AG09309 (cell line): ENCODE measurements around the gene FRAT2.

Source experiments
- DNase-seq: peaks from one replicate; pipeline ENCODE4 v3.0.0-alpha.2; 2010; ENCODE audit warnings: low read depth
- H3K4me3 ChIP-seq: 2 replicates; pipeline ENCODE4 v1.5.1; 2011; ENCODE audit warnings: mild to moderate bottlenecking, low read depth, low read length, moderate library complexity; ENCODE audit not compliant: control insufficient read depth
- TF ChIP-seq, protein P1 (sequence below): IDR thresholded peaks from 2 replicates; pipeline ENCODE4 v1.5.1; 2011; ENCODE audit warnings: mild to moderate bottlenecking, low read depth, low read length, inconsistent platforms; ENCODE audit not compliant: insufficient read depth, control insufficient read depth; ENCODE audit errors: missing control alignments

The FRAT2 gene

DNA sequence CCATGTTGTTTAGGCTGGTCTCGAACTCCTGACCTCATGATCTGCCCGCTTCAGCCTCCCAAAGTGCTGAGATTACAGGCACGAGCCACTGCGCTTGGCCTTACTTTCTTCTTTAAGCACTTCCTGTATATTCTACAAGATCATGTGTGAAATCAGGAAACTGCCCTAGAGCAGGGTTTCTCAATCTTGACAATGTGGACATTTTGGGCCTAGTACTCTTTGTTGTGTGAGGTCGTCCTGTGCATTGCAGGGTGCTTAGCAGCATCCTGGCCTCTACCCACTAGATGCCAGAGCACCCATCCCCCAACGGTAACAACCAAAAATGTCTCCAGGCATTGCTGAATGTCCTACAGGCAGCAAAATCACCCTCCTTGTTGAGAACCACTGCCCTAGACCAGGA, 41.9 kb upstream of the FRAT2 start:
- H3K4me3 ChIP-seq, result no peak overlapping the region
- TF ChIP-seq, protein P1, sequence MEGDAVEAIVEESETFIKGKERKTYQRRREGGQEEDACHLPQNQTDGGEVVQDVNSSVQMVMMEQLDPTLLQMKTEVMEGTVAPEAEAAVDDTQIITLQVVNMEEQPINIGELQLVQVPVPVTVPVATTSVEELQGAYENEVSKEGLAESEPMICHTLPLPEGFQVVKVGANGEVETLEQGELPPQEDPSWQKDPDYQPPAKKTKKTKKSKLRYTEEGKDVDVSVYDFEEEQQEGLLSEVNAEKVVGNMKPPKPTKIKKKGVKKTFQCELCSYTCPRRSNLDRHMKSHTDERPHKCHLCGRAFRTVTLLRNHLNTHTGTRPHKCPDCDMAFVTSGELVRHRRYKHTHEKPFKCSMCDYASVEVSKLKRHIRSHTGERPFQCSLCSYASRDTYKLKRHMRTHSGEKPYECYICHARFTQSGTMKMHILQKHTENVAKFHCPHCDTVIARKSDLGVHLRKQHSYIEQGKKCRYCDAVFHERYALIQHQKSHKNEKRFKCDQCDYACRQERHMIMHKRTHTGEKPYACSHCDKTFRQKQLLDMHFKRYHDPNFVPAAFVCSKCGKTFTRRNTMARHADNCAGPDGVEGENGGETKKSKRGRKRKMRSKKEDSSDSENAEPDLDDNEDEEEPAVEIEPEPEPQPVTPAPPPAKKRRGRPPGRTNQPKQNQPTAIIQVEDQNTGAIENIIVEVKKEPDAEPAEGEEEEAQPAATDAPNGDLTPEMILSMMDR, result no peak
- DNase-seq, result no peak

DNA sequence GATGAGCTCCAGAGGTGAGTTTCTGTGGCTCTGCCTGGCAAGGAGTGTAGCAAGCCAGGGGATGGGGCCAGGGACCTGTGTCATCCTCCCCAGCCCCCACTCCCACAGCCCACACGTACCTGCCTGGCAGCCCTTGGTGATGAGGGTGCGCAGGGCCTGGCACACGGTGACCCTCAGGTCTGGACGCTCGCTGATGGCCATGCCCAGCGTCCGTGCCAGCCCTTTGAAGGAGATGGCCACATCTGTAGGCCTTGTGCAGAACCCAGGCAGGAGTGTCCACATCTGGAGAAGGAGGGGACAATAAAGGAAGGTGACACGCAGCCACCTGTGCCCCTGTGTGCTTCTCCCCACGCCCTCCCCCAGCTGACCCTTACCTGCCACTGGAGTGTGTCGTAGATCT, 38.9 kb upstream of the FRAT2 start:
- H3K4me3 ChIP-seq, result no peak overlapping the region
- TF ChIP-seq, protein P1, result no peak

DNA sequence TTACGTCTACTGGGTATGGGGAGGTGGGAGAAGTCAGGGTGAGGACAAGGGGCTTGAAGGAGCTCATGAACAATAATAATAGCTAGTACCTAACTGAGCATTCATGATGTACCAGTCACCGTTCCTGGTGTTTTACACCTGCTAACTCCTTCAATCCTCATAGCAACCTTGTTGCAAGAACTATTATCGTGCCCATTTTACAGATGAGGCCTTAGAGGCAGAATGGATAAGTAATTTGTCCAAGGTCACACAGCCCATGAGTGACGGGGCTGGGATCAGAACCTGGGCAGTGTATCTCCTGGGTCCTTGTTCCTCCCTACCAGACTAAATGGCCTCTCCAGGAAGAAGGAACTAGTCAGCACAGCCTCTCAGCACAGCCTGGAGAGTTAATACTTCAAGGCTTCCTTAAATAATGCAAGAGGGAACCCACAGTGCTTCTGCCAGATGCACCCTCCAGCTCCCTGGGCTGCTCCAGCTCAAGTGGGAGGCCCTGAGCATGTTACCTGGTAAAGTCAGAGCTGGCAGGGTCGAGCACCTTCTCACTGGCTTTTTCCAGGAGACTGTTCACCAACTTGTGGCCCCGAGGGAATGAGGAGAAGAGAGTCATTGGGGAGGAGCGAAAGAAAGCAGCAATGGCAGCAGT, 37.8 kb upstream of the FRAT2 start:
- TF ChIP-seq, protein P1, result no peak
- no peak for DNase-seq
- no peak overlapping the region for H3K4me3 ChIP-seq

More for the DNA sequence above, 38.9 kb upstream of the FRAT2 start:
- no peak for DNase-seq

DNA sequence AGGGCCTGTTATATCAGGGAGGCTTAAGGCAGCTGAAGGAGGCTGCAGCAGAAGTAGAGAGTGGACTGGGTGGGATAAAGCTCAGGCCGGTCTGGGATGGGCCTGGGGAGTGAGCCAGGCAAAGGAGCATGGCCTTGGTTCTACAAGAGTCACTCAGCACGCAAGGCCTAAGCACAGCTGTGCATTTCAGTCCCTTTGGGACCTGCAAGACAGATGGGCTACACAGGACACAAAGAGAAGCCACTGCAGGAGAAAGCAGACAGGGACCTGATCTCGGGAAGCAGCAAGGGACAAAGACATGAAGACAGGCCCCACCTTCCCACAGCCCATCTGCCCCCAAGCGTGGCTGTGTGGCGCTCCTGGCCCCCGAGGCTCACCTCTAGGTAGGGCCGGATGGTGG, 37.2 kb upstream of the FRAT2 start:
- TF ChIP-seq, protein P1, result no peak
- DNase-seq, result no peak
- no peak overlapping the region for H3K4me3 ChIP-seq

DNA sequence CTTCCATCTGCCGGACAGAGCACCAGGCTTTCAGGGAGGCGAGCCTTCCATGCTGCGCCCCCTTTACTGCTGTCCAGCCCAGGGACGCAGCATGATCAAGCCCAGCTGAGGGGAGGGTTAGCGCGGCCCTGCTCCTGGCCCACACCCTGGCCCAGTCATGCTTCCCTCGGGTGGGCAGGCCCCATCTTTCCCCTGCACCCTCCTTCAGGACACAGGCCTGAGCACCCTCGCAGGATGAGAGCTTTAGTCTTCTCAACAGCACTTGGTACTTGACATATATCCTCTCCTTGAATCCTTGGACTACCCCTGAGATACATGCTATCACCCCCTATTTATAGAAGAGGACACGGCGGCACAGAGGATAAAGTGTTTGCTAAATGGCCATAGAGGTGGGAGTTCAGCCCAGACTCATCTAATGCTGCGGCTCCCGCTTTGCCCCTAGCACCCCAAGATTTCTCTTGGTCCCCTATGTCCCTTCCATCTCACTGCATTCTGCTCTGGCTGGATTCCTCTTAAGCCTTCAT, 32.7 kb upstream of the FRAT2 start:
- TF ChIP-seq, protein P1, result no peak
- DNase-seq, result no peak
- H3K4me3 ChIP-seq, result no peak overlapping the region

DNA sequence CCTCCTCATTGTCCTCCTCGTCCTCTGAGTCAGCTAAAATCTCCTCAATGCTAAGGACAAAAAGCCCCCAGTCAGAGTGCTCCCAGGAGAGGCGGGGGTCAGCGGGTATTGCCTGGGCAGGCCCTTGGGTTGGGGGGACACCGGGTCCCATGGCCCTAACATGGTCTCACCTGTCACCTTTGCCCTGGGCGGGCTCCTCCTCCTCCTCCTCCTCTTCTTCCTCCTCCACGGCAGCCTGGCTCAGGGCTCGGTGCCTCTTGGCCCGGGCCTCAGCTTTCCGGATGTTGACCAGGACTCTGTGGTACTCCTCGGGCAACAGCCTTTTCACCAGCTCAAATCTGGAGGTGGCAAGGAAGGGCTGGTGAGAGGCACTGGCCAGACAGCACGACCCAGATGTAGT, 32.0 kb upstream of the FRAT2 start:
- TF ChIP-seq, protein P1, result no peak
- DNase-seq, result no peak
- no peak overlapping the region for H3K4me3 ChIP-seq
